ENCODE data around the gene DNM3. TPM values are rescaled to one million over a fixed set of nuclear protein-coding genes. Genes with fewer than 3 reads are reported as not detected.

DNM3 gene
- total and polyA plus RNA-seq, 5 donors from 2014 or later, result 0.76 to 5.5 (median 1.6) TPM

GRCh38 chr1:171805395-171806115 is 35.7 kb upstream of the DNM3 start:
- DNase-seq (no peak), ATAC-seq (ENCODE audit: low read depth in 2 of 2) (no peak)
- no peak overlapping the region for H3K4me3 Mint-ChIP-seq
- Histone ChIP-seq H3K9me3 (ENCODE audit: control insufficient read depth in 2 of 2, low read length in 2 of 2) (no peaks in the 10 kb centered on the region), H3K27ac (ENCODE audit: insufficient read depth, low read length, poor library complexity, severe bottlenecking) (no peak overlapping the region), H3K27me3 (ENCODE audit: control insufficient read depth, insufficient read depth, low read length) (no peaks in the 10 kb centered on the region), H3K4me3 (ENCODE audit: low read depth, low read length) (peak overlapping the region; percentile 31), H3K36me3 (ENCODE audit: control insufficient read depth, insufficient read depth, low read length) (no peaks in the 10 kb centered on the region), H3K4me1 (ENCODE audit: control insufficient read depth, insufficient read depth, low read length, poor library complexity, severe bottlenecking) (no peaks in the 10 kb centered on the region)
- H3K27me3 Mint-ChIP-seq, result no peaks in the 10 kb centered on the region
- H3K4me1 Mint-ChIP-seq, result peaks cover 0 to 10% (median 3%) of the 10 kb centered on the region in 4 donors
- no peaks in the 10 kb centered on the region for H3K36me3 Mint-ChIP-seq
- peak overlapping the region in 2 of 3 donors; percentile 7 to 56 for H3K27ac Mint-ChIP-seq
- peaks cover 0 to 2% (median 0%) of the 10 kb centered on the region in 7 donors for H3K9me3 Mint-ChIP-seq

GRCh38 chr1:171807556-171807955 is 33.7 kb upstream of the DNM3 start:
- no peaks in the 10 kb centered on the region for H3K27me3 ChIP-seq (ENCODE audit: control insufficient read depth, insufficient read depth, low read length)
- no peak overlapping the region for H3K4me3 ChIP-seq (ENCODE audit: low read depth, low read length)
- no peaks in the 10 kb centered on the region for H3K36me3 ChIP-seq (ENCODE audit: control insufficient read depth, insufficient read depth, low read length)
- Mint-ChIP-seq H3K27me3 (no peaks in the 10 kb centered on the region), H3K4me1 (peaks cover 0 to 10% (median 3%) of the 10 kb centered on the region in 4 donors), H3K9me3 (peaks cover 0 to 2% (median 0%) of the 10 kb centered on the region in 7 donors), H3K27ac (no peak overlapping the region), H3K36me3 (no peaks in the 10 kb centered on the region), H3K4me3 (no peak overlapping the region)
- H3K27ac ChIP-seq (ENCODE audit: insufficient read depth, low read length, poor library complexity, severe bottlenecking), result no peak overlapping the region
- no peak for DNase-seq
- H3K4me1 ChIP-seq (ENCODE audit: control insufficient read depth, insufficient read depth, low read length, poor library complexity, severe bottlenecking), result no peaks in the 10 kb centered on the region
- no peaks in the 10 kb centered on the region for H3K9me3 ChIP-seq (ENCODE audit: control insufficient read depth in 2 of 2, low read length in 2 of 2)
- ATAC-seq (ENCODE audit: low read depth in 2 of 2), result no peak

GRCh38 chr1:171809834-171810233 is 31.5 kb upstream of the DNM3 start:
- no peaks in the 10 kb centered on the region for H3K27me3 Mint-ChIP-seq
- no peak overlapping the region for H3K27ac ChIP-seq (ENCODE audit: insufficient read depth, low read length, poor library complexity, severe bottlenecking)
- no peak for ATAC-seq (ENCODE audit: low read depth in 2 of 2)
- H3K27ac Mint-ChIP-seq, result no peak overlapping the region
- H3K27me3 ChIP-seq (ENCODE audit: control insufficient read depth, insufficient read depth, low read length), result no peaks in the 10 kb centered on the region
- H3K9me3 ChIP-seq (ENCODE audit: control insufficient read depth in 2 of 2, low read length in 2 of 2), result no peaks in the 10 kb centered on the region
- no peak for DNase-seq
- no peaks in the 10 kb centered on the region for H3K36me3 ChIP-seq (ENCODE audit: control insufficient read depth, insufficient read depth, low read length)
- H3K4me3 ChIP-seq (ENCODE audit: low read depth, low read length), result no peak overlapping the region
- no peak overlapping the region for H3K4me3 Mint-ChIP-seq
- no peaks in the 10 kb centered on the region for H3K36me3 Mint-ChIP-seq
- H3K9me3 Mint-ChIP-seq, result peaks cover 0 to 2% (median 0%) of the 10 kb centered on the region in 7 donors
- H3K4me1 ChIP-seq (ENCODE audit: control insufficient read depth, insufficient read depth, low read length, poor library complexity, severe bottlenecking), result no peaks in the 10 kb centered on the region
- peaks cover 0 to 10% (median 3%) of the 10 kb centered on the region in 4 donors for H3K4me1 Mint-ChIP-seq

- no peak for ATAC-seq (ENCODE audit: low read depth in 2 of 2)
- no peaks in the 10 kb centered on the region for H3K9me3 ChIP-seq (ENCODE audit: control insufficient read depth in 2 of 2, low read length in 2 of 2)
- H3K4me1 Mint-ChIP-seq, result peaks cover 0 to 2% (median 0%) of the 10 kb centered on the region in 4 donors
- H3K27me3 ChIP-seq (ENCODE audit: control insufficient read depth, insufficient read depth, low read length), result no peaks in the 10 kb centered on the region
- no peaks in the 10 kb centered on the region for H3K36me3 Mint-ChIP-seq
- no peak overlapping the region for H3K4me3 ChIP-seq (ENCODE audit: low read depth, low read length)
- no peak overlapping the region for H3K27ac Mint-ChIP-seq
- DNase-seq, result no peak
- H3K27me3 Mint-ChIP-seq, result no peaks in the 10 kb centered on the region
- H3K4me1 ChIP-seq (ENCODE audit: control insufficient read depth, insufficient read depth, low read length, poor library complexity, severe bottlenecking), result no peaks in the 10 kb centered on the region
- H3K9me3 Mint-ChIP-seq, result peaks cover 0 to 2% (median 0%) of the 10 kb centered on the region in 7 donors
- no peak overlapping the region for H3K27ac ChIP-seq (ENCODE audit: insufficient read depth, low read length, poor library complexity, severe bottlenecking)
- no peak overlapping the region for H3K4me3 Mint-ChIP-seq
- H3K36me3 ChIP-seq (ENCODE audit: control insufficient read depth, insufficient read depth, low read length), result no peaks in the 10 kb centered on the region
Observed at GRCh38 chr1:171811672-171812071, 29.6 kb upstream of the DNM3 start.

DNA sequence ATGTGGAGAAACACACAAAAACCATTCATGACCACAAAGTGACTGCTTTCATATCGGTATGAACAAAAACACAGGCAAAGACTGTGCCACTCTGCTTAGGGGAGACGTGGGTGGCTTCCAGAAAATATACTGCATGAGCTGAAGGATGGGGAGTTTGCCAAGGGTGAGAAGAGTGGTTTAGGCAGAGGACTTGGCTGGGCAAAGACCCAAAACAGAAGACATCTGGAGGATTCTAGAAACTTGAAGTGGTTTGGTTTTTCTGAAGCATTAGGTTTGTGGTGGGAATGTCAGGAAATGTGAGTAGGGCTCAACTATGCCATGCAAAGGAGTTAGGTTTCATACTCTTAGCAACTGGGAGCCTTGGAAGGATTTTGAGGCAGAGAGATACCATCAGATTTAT is 26.6 kb upstream of the DNM3 start:
- ATAC-seq (ENCODE audit: low read depth in 2 of 2) (no peak), DNase-seq (no peak)
- Mint-ChIP-seq H3K27me3 (no peaks in the 10 kb centered on the region), H3K27ac (peak overlapping the region in 1 of 3 donors; percentile 85), H3K4me1 (no peaks in the 10 kb centered on the region), H3K36me3 (peaks cover 5% of the 10 kb centered on the region), H3K4me3 (no peak overlapping the region), H3K9me3 (peaks cover 0 to 2% (median 0%) of the 10 kb centered on the region in 7 donors)
- no peaks in the 10 kb centered on the region for H3K9me3 ChIP-seq (ENCODE audit: control insufficient read depth in 2 of 2, low read length in 2 of 2)
- no peaks in the 10 kb centered on the region for H3K27me3 ChIP-seq (ENCODE audit: control insufficient read depth, insufficient read depth, low read length)
- no peaks in the 10 kb centered on the region for H3K36me3 ChIP-seq (ENCODE audit: control insufficient read depth, insufficient read depth, low read length)
- no peak overlapping the region for H3K4me3 ChIP-seq (ENCODE audit: low read depth, low read length)
- no peak overlapping the region for H3K27ac ChIP-seq (ENCODE audit: insufficient read depth, low read length, poor library complexity, severe bottlenecking)
- no peaks in the 10 kb centered on the region for H3K4me1 ChIP-seq (ENCODE audit: control insufficient read depth, insufficient read depth, low read length, poor library complexity, severe bottlenecking)

DNA sequence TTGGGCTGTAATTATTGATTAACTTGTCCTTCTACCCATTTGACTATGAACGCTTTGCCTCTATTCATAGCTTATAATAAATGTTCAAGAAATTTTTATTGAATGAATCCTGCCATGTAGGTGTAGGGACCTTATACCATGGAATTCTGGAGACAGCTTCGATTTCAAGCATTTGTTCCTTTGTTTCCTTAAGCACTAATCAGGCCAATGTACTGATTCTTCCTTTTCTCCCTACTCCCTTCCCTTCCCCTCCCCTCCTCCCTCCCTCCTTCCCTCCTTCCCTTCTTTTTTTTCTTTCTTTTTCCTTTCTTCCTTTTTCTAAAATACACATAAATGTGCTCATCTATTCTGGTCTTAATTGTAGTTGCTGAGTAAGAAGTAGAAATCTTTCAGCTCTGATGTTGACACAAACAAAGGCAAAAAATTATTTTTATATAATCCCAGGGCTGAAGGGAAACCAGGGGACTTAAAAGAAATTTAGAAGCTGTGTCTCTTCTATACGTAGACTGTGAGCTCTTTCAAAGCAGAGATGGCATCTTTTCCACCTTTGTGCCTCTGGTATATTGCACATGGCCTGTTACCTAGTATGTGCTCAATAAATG is 24.9 kb upstream of the DNM3 start:
- H3K9me3 Mint-ChIP-seq, result peaks cover 0 to 2% (median 0%) of the 10 kb centered on the region in 7 donors
- H3K4me3 ChIP-seq (ENCODE audit: low read depth, low read length), result no peak overlapping the region
- H3K36me3 Mint-ChIP-seq, result peaks cover 5% of the 10 kb centered on the region
- peak overlapping the region in 1 of 3 donors; percentile 43 for H3K27ac Mint-ChIP-seq
- no peaks in the 10 kb centered on the region for H3K9me3 ChIP-seq (ENCODE audit: control insufficient read depth in 2 of 2, low read length in 2 of 2)
- no peak for ATAC-seq (ENCODE audit: low read depth in 2 of 2)
- no peak overlapping the region for H3K4me3 Mint-ChIP-seq
- no peak overlapping the region for H3K27ac ChIP-seq (ENCODE audit: insufficient read depth, low read length, poor library complexity, severe bottlenecking)
- no peak for DNase-seq
- H3K36me3 ChIP-seq (ENCODE audit: control insufficient read depth, insufficient read depth, low read length), result no peaks in the 10 kb centered on the region
- H3K4me1 Mint-ChIP-seq, result no peaks in the 10 kb centered on the region
- no peaks in the 10 kb centered on the region for H3K4me1 ChIP-seq (ENCODE audit: control insufficient read depth, insufficient read depth, low read length, poor library complexity, severe bottlenecking)
- H3K27me3 Mint-ChIP-seq, result no peaks in the 10 kb centered on the region
- H3K27me3 ChIP-seq (ENCODE audit: control insufficient read depth, insufficient read depth, low read length), result no peaks in the 10 kb centered on the region

GRCh38 chr1:171817511-171818265 is 23.6 kb upstream of the DNM3 start:
- Mint-ChIP-seq H3K4me3 (no peak overlapping the region), H3K27me3 (no peaks in the 10 kb centered on the region), H3K4me1 (no peaks in the 10 kb centered on the region), H3K9me3 (peaks cover 0 to 2% (median 0%) of the 10 kb centered on the region in 7 donors), H3K27ac (peak overlapping the region in 1 of 3 donors; percentile 64), H3K36me3 (peaks cover 5% of the 10 kb centered on the region)
- no peak overlapping the region for H3K4me3 ChIP-seq (ENCODE audit: low read depth, low read length)
- H3K36me3 ChIP-seq (ENCODE audit: control insufficient read depth, insufficient read depth, low read length), result no peaks in the 10 kb centered on the region
- no peaks in the 10 kb centered on the region for H3K27me3 ChIP-seq (ENCODE audit: control insufficient read depth, insufficient read depth, low read length)
- DNase-seq, result peak in 1 of 3 donors; percentile 73
- ATAC-seq (ENCODE audit: low read depth in 2 of 2), result peak; percentile 81 to 88
- no peaks in the 10 kb centered on the region for H3K4me1 ChIP-seq (ENCODE audit: control insufficient read depth, insufficient read depth, low read length, poor library complexity, severe bottlenecking)
- no peak overlapping the region for H3K27ac ChIP-seq (ENCODE audit: insufficient read depth, low read length, poor library complexity, severe bottlenecking)
- H3K9me3 ChIP-seq (ENCODE audit: control insufficient read depth in 2 of 2, low read length in 2 of 2), result no peaks in the 10 kb centered on the region
